Mesenchymal stem cell (in vitro differentiated cells and primary cell): ENCODE results near the gene GPR149.

Experiments
- DNase-seq: peaks from one replicate; pipeline ENCODE4 v3.0.0-alpha.2; 2013
- H2AFZ ChIP-seq: one replicate; pipeline ENCODE4 v1.6.1; 2013; ENCODE audit warnings: low read depth, mild to moderate bottlenecking, control low read depth, inconsistent platforms, low read length, moderate library complexity
- H2AK5ac ChIP-seq: 2 replicates; pipeline ENCODE4 v1.6.1; 2013; ENCODE audit warnings: low read length, moderate library complexity, mild to moderate bottlenecking, inconsistent platforms; ENCODE audit not compliant: severe bottlenecking
- H2BK120ac ChIP-seq: one replicate; pipeline ENCODE4 v1.6.1; 2013; ENCODE audit warnings: low read depth, mild to moderate bottlenecking, inconsistent platforms, low read length, moderate library complexity
- H2BK12ac ChIP-seq, 2 experiments: one replicate each; pipeline ENCODE4 v1.6.1; 2013; ENCODE audit warnings: inconsistent platforms in 2 of 2, low read length in 2 of 2, mild to moderate bottlenecking in 2 of 2, moderate library complexity in 2 of 2, control low read depth in 1 of 2
- H2BK15ac ChIP-seq: one replicate; pipeline ENCODE4 v1.6.1; 2013; ENCODE audit warnings: mild to moderate bottlenecking, low read depth, inconsistent platforms; ENCODE audit not compliant: poor library complexity, severe bottlenecking
- H2BK5ac ChIP-seq: 2 replicates; pipeline ENCODE4 v1.6.1; 2013; ENCODE audit warnings: low read depth, mild to moderate bottlenecking, low read length, control low read depth, inconsistent platforms; ENCODE audit not compliant: poor library complexity, severe bottlenecking
- H3K14ac ChIP-seq, 2 experiments: one replicate each; pipeline ENCODE4 v1.6.1; 2013; ENCODE audit warnings: inconsistent platforms in 2 of 2, low read length in 2 of 2, control low read depth in 1 of 2, mild to moderate bottlenecking in 1 of 2, moderate library complexity in 1 of 2
- H3K18ac ChIP-seq, 2 experiments: one replicate each; pipeline ENCODE4 v1.6.1; 2013; ENCODE audit warnings: inconsistent platforms in 2 of 2, low read length in 2 of 2, control low read depth in 1 of 2, low read depth in 1 of 2, mild to moderate bottlenecking in 1 of 2
- H3K23ac ChIP-seq, 2 experiments: one replicate each; pipeline ENCODE4 v1.6.1; 2013; ENCODE audit warnings: inconsistent platforms in 2 of 2, low read length in 2 of 2, mild to moderate bottlenecking in 2 of 2, moderate library complexity in 2 of 2, control low read depth in 1 of 2
- H3K27ac ChIP-seq: 2 replicates; pipeline ENCODE4 v1.5.1; 2013; ENCODE audit warnings: mild to moderate bottlenecking, moderate library complexity, low read length, control low read depth, inconsistent platforms; ENCODE audit not compliant: poor library complexity, severe bottlenecking
- H3K27me3 ChIP-seq, 2 experiments: 2 replicates each; pipeline versions ENCODE4 v1.6.1 to v1.7.0; 2013; ENCODE audit warnings: low read length in 2 of 2, mild to moderate bottlenecking in 2 of 2, moderate library complexity in 2 of 2, control low read depth in 1 of 2, inconsistent platforms in 1 of 2; ENCODE audit not compliant: control insufficient read depth in 1 of 2, insufficient read depth in 1 of 2
- H3K36me3 ChIP-seq, 2 experiments: 2 replicates each; pipeline versions ENCODE4 v1.6.1 to v1.7.0; 2013; ENCODE audit warnings: low read length in 2 of 2, control low read depth in 1 of 2, inconsistent platforms in 1 of 2, low read depth in 1 of 2, mild to moderate bottlenecking in 1 of 2; ENCODE audit not compliant: insufficient read depth in 2 of 2, control insufficient read depth in 1 of 2
- H3K4ac ChIP-seq, 2 experiments: one replicate each; pipeline ENCODE4 v1.6.1; 2013; ENCODE audit warnings: inconsistent platforms in 2 of 2, low read length in 2 of 2, mild to moderate bottlenecking in 2 of 2, moderate library complexity in 2 of 2, control low read depth in 1 of 2, low read depth in 1 of 2
- H3K4me1 ChIP-seq: 2 replicates; pipeline ENCODE4 v1.6.1; 2013; ENCODE audit warnings: low read depth, low read length, control low read depth; ENCODE audit not compliant: control insufficient read depth, insufficient read depth
- H3K4me2 ChIP-seq: 2 replicates; pipeline ENCODE4 v1.6.1; 2013; ENCODE audit warnings: low read length, mild to moderate bottlenecking, inconsistent platforms; ENCODE audit not compliant: poor library complexity, severe bottlenecking
- H3K4me3 ChIP-seq, 2 experiments: 2 replicates each; pipeline versions ENCODE4 v1.5.1 to v1.7.0; 2013; ENCODE audit warnings: low read length in 2 of 2, mild to moderate bottlenecking in 2 of 2, control low read depth in 1 of 2, low read depth in 1 of 2; ENCODE audit not compliant: insufficient read depth in 1 of 2
- H3K79me1 ChIP-seq: replicated peaks from 2 replicates; pipeline ENCODE4 v1.6.1; 2013; ENCODE audit warnings: mild to moderate bottlenecking, control low read depth, low read length, inconsistent platforms; ENCODE audit not compliant: poor library complexity, severe bottlenecking
- H3K9ac ChIP-seq: 2 replicates; pipeline ENCODE4 v1.7.0; 2013; ENCODE audit warnings: mild to moderate bottlenecking, low read length, moderate library complexity
- H3K9me3 ChIP-seq: 2 replicates; pipeline ENCODE4 v1.7.0; 2013; ENCODE audit warnings: mild to moderate bottlenecking, low read length; ENCODE audit not compliant: control insufficient read depth
- H4K8ac ChIP-seq: one replicate; pipeline ENCODE4 v1.6.1; 2013; ENCODE audit warnings: inconsistent platforms, mild to moderate bottlenecking, low read length, moderate library complexity
- H4K91ac ChIP-seq: one replicate; pipeline ENCODE4 v1.6.1; 2013; ENCODE audit warnings: mild to moderate bottlenecking, low read length, inconsistent platforms
- WGBS: methylation state at CpG from one replicate; pipeline ENCODE4 v1.1.7; 2013; ENCODE audit warnings: mixed read lengths; 5-methylcytosine and 5-hydroxymethylcytosine counted together

The GPR149 gene

DNA sequence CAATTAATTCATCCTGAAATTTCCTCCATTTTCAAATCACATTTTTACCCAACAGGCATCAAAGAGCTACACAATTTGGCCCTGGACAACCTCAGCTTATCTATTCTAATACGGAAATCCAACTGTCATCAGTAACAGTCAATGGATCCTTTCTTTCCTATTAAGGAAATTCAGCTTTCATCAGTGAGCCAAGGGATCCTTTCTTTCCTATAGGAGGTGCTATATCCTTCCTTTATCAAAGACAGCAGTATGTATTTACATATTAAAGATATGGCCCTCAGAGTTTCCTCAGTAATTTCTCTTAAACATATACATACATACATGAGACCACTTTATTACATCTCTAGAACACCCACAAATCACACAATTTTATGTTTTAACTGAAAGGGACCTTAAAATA, 115.8 kb downstream of the GPR149 start:
- no peak overlapping the region for H3K27ac ChIP-seq
- no peak overlapping the region for H3K14ac ChIP-seq
- DNase-seq, result no peak
- no peak overlapping the region for H4K91ac ChIP-seq
- no peak overlapping the region for H2BK15ac ChIP-seq
- WGBS, result 100% methylated on average over 1 of the region's 1 CpG
- H3K9me3 ChIP-seq, result no peaks in the 10 kb centered on the region
- H2AFZ ChIP-seq, result no peak overlapping the region
- H2BK12ac ChIP-seq, result no peak overlapping the region
- no peaks in the 10 kb centered on the region for H3K27me3 ChIP-seq
- no peaks in the 10 kb centered on the region for H3K79me1 ChIP-seq
- peaks cover 0 to 55% of the 10 kb centered on the region in 2 experiments for H3K36me3 ChIP-seq
- H2BK120ac ChIP-seq, result no peak overlapping the region
- H3K18ac ChIP-seq, result no peak overlapping the region
- no peak overlapping the region for H3K4me3 ChIP-seq
- H2AK5ac ChIP-seq, result no peak overlapping the region
- no peak overlapping the region for H3K4ac ChIP-seq
- H4K8ac ChIP-seq, result no peak overlapping the region
- H2BK5ac ChIP-seq, result no peak overlapping the region
- H3K9ac ChIP-seq, result no peak overlapping the region
- H3K23ac ChIP-seq, result no peak overlapping the region
- H3K4me1 ChIP-seq, result no peaks in the 10 kb centered on the region
- no peak overlapping the region for H3K4me2 ChIP-seq

DNA sequence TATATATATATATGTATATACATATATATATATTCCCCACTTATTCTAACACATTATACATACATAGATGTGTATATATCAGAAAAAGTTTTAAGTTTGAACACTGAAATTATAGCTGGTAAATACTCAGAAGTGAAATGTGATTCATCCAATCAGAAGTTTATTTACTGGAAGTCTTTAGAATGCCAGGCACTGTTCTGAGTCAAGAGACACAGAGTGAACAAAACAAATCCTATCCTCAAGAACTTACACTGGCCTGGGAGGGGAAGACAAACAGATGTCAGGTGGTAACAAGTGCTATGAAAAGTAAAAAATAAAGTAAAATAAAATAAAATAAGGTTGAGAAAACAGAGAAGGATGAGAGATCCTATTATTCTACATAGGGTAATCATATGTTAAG, 119.2 kb downstream of the GPR149 start:
- Histone ChIP-seq H2BK120ac (no peak overlapping the region), H2AFZ (no peak overlapping the region), H2BK15ac (no peak overlapping the region), H3K4ac (no peak overlapping the region), H3K79me1 (peaks cover 3% of the 10 kb centered on the region), H3K4me3 (no peak overlapping the region), H3K27ac (no peak overlapping the region), H4K8ac (no peak overlapping the region), H3K4me2 (no peak overlapping the region), H3K23ac (no peak overlapping the region), H3K14ac (no peak overlapping the region), H3K9me3 (no peaks in the 10 kb centered on the region), H2BK5ac (no peak overlapping the region), H3K36me3 (peaks cover 2 to 82% of the 10 kb centered on the region in 2 experiments), H3K9ac (peak overlapping the region; percentile 23), H2AK5ac (no peak overlapping the region), H3K18ac (no peak overlapping the region), H3K27me3 (no peaks in the 10 kb centered on the region), H2BK12ac (no peak overlapping the region), H4K91ac (no peak overlapping the region), H3K4me1 (no peaks in the 10 kb centered on the region)
- DNase-seq, result peak; percentile 38

DNA sequence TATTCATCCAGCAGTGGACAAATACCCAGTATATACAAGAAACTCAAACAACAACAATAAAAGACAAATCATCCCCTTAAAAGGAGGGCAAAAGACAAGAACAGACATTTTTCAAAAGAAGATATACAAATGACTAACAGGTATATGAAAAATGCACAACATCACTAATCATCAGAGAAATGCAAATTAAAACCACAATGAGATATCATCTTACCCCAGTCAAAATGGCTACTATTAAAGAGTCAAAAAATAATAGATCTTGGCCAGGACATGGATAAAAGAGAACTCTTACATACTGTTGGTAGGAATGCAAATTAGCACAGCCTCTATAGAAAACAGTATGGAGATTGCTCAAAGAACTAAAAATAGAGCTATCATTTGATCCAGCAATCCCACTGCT, 122.6 kb downstream of the GPR149 start:
- H3K36me3 ChIP-seq, result peaks cover 11 to 87% of the 10 kb centered on the region in 2 experiments
- H2BK12ac ChIP-seq, result no peak overlapping the region
- H3K4ac ChIP-seq, result no peak overlapping the region
- H2BK15ac ChIP-seq, result no peak overlapping the region
- no peaks in the 10 kb centered on the region for H3K9me3 ChIP-seq
- H2BK120ac ChIP-seq, result no peak overlapping the region
- peaks cover 6% of the 10 kb centered on the region for H3K4me1 ChIP-seq
- DNase-seq, result no peak
- H3K27me3 ChIP-seq, result no peaks in the 10 kb centered on the region
- no peak overlapping the region for H3K4me3 ChIP-seq
- H4K8ac ChIP-seq, result no peak overlapping the region
- no peak overlapping the region for H3K4me2 ChIP-seq
- no peak overlapping the region for H3K23ac ChIP-seq
- no peak overlapping the region for H2BK5ac ChIP-seq
- no peak overlapping the region for H3K9ac ChIP-seq
- H2AFZ ChIP-seq, result no peak overlapping the region
- H3K14ac ChIP-seq, result no peak overlapping the region
- H3K27ac ChIP-seq, result no peak overlapping the region
- no peak overlapping the region for H2AK5ac ChIP-seq
- H4K91ac ChIP-seq, result no peak overlapping the region
- peaks cover 6% of the 10 kb centered on the region for H3K79me1 ChIP-seq
- H3K18ac ChIP-seq, result no peak overlapping the region

DNA sequence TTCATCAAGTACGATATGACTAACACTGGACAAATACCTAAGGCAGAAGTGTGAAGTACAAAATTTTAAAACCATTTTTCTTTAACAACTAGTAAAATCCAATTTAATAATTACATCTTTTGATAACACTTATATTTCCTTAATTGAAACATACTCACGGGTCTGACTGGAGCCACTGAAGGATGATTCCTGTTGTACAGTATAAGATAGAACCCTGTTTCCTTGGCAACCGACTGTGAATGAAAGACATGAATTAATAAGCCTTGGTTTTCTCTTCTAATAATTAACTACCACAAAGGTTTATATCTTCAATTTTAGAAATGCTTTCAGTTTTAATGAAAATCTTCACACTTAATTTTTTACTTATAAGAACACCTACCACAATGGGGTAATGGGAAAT, 125.1 kb downstream of the GPR149 start:
- DNase-seq, result no peak
- 100% methylated on average over 1 of the region's 3 CpGs for WGBS
- Histone ChIP-seq H3K4me2 (no peak overlapping the region), H4K91ac (no peak overlapping the region), H3K27me3 (no peaks in the 10 kb centered on the region), H3K4me3 (no peak overlapping the region), H3K18ac (no peak overlapping the region), H2BK12ac (no peak overlapping the region), H2AFZ (no peak overlapping the region), H2BK120ac (no peak overlapping the region), H3K9ac (no peak overlapping the region), H2AK5ac (no peak overlapping the region), H3K36me3 (peaks cover 11 to 99% of the 10 kb centered on the region in 2 experiments), H3K27ac (no peak overlapping the region), H3K9me3 (no peaks in the 10 kb centered on the region), H3K23ac (no peak overlapping the region), H2BK15ac (no peak overlapping the region), H3K79me1 (peaks cover 8% of the 10 kb centered on the region), H3K4me1 (peaks cover 6% of the 10 kb centered on the region), H3K4ac (no peak overlapping the region), H3K14ac (no peak overlapping the region), H2BK5ac (no peak overlapping the region), H4K8ac (no peak overlapping the region)
